ENCODE data around the gene BLACAT1. TPM values are rescaled to one million over a fixed set of nuclear protein-coding genes. Genes with fewer than 3 reads are reported as not detected.
A peak's percentile ranks its signal among the peaks of the same experiment; 100 is the strongest.

Gene BLACAT1
- polyA plus RNA-seq, 1 donor from 2014 or later, result 6.0 TPM

- no peaks in the 10 kb centered on the region for H3F3A ChIP-seq (ENCODE audit: insufficient read depth, low read length, poor library complexity, severe bottlenecking)
- no peaks in the 10 kb centered on the region for H3K9me3 ChIP-seq (ENCODE audit: low read length)
- H3K9me2 ChIP-seq (ENCODE audit: insufficient read depth, low read length), result no peaks in the 10 kb centered on the region
- H3K4me2 ChIP-seq (ENCODE audit: low read length), result no peak overlapping the region
- H4K20me1 ChIP-seq (ENCODE audit: insufficient read depth), result no peaks in the 10 kb centered on the region
- H3K79me2 ChIP-seq (replicated peaks; ENCODE audit: insufficient read depth, low read length), result no peaks in the 10 kb centered on the region
- no peaks in the 10 kb centered on the region for H3K36me3 ChIP-seq (ENCODE audit: insufficient read depth, low read length)
- H3K4me3 ChIP-seq (ENCODE audit: low read length), result no peak overlapping the region
- H3K27me3 ChIP-seq (ENCODE audit: insufficient read depth, low read depth, low read length), result no peaks in the 10 kb centered on the region
- H2AFZ ChIP-seq (ENCODE audit: low read depth, low read length), result no peak overlapping the region
- no peak overlapping the region for H3K27ac ChIP-seq (ENCODE audit: low read length)
- TF ChIP-seq TAF1 (IDR thresholded peaks at IDR 0.05; ENCODE audit: low read depth) (no peak), POLR2AphosphoS5 (IDR thresholded peaks at IDR 0.05) (no peak), RAD21 (conservative IDR thresholded peaks at IDR 0.05) (no peak)
- no peak overlapping the region for H3K9ac ChIP-seq (ENCODE audit: low read length)
Measured at GRCh38 chr1:205491794-205492193, 35.9 kb upstream of the BLACAT1 start.

- no peak overlapping the region for H3K9ac ChIP-seq (ENCODE audit: low read length)
- H3K79me2 ChIP-seq (replicated peaks; ENCODE audit: insufficient read depth, low read length), result no peaks in the 10 kb centered on the region
Measured at GRCh38 chr1:205488074-205488723, 32.4 kb upstream of the BLACAT1 start.

GRCh38 chr1:205486258-205486657 lies 30.4 kb upstream of the BLACAT1 start:
- no peak overlapping the region for H3K27ac ChIP-seq (ENCODE audit: low read length)
- H4K20me1 ChIP-seq (ENCODE audit: insufficient read depth), result no peaks in the 10 kb centered on the region
- no peak overlapping the region for H2AFZ ChIP-seq (ENCODE audit: low read depth, low read length)
- no peaks in the 10 kb centered on the region for H3K36me3 ChIP-seq (ENCODE audit: insufficient read depth, low read length)
- TF ChIP-seq EP300 (conservative IDR thresholded peaks at IDR 0.05; ENCODE audit: poor library complexity, severe bottlenecking) (no peak), SMC3 (conservative IDR thresholded peaks at IDR 0.05; ENCODE audit: poor library complexity) (no peak), EZH2 (IDR thresholded peaks at IDR 0.05; ENCODE audit: borderline replicate concordance, insufficient read depth, low read length, poor library complexity, severe bottlenecking) (no peak), RAD21 (conservative IDR thresholded peaks at IDR 0.05) (no peak)
- H3K9ac ChIP-seq (ENCODE audit: low read length), result no peak overlapping the region
- H3K9me2 ChIP-seq (ENCODE audit: insufficient read depth, low read length), result no peaks in the 10 kb centered on the region
- no peaks in the 10 kb centered on the region for H3K27me3 ChIP-seq (ENCODE audit: insufficient read depth, low read depth, low read length)
- no peaks in the 10 kb centered on the region for H3K79me2 ChIP-seq (replicated peaks; ENCODE audit: insufficient read depth, low read length)
- no peak overlapping the region for H3K4me2 ChIP-seq (ENCODE audit: low read length)
- H3F3A ChIP-seq (ENCODE audit: insufficient read depth, low read length, poor library complexity, severe bottlenecking), result no peaks in the 10 kb centered on the region
- H3K9me3 ChIP-seq (ENCODE audit: low read length), result no peaks in the 10 kb centered on the region
- no peak overlapping the region for H3K4me3 ChIP-seq (ENCODE audit: low read length)

More at GRCh38 chr1:205488074-205488723, 32.4 kb upstream of the BLACAT1 start:
- Histone ChIP-seq H4K20me1 (ENCODE audit: insufficient read depth) (no peaks in the 10 kb centered on the region), H3K9me3 (ENCODE audit: low read length) (no peaks in the 10 kb centered on the region), H3K27ac (ENCODE audit: low read length) (no peak overlapping the region), H3K27me3 (ENCODE audit: insufficient read depth, low read depth, low read length) (no peaks in the 10 kb centered on the region), H3F3A (ENCODE audit: insufficient read depth, low read length, poor library complexity, severe bottlenecking) (no peaks in the 10 kb centered on the region), H3K36me3 (ENCODE audit: insufficient read depth, low read length) (no peaks in the 10 kb centered on the region), H3K4me3 (ENCODE audit: low read length) (no peak overlapping the region), H2AFZ (ENCODE audit: low read depth, low read length) (no peak overlapping the region), H3K4me2 (ENCODE audit: low read length) (no peak overlapping the region), H3K9me2 (ENCODE audit: insufficient read depth, low read length) (no peaks in the 10 kb centered on the region)
- no peak for TF ChIP-seq TAF1 (IDR thresholded peaks at IDR 0.05; ENCODE audit: low read depth)
- TF ChIP-seq CTCF (IDR thresholded peaks at IDR 0.05; ENCODE audit: poor library complexity, severe bottlenecking), result peak; percentile 65
- peak; percentile 68 for TF ChIP-seq SMC3 (conservative IDR thresholded peaks at IDR 0.05; ENCODE audit: poor library complexity)
- peak; percentile 60 for TF ChIP-seq RAD21 (conservative IDR thresholded peaks at IDR 0.05)
- no peak for TF ChIP-seq EP300 (conservative IDR thresholded peaks at IDR 0.05; ENCODE audit: poor library complexity, severe bottlenecking)
